Progenitor cell of endocrine pancreas (in vitro differentiated cells): ENCODE measurements around the gene EPS8L3. TPM values are rescaled to one million over a fixed set of nuclear protein-coding genes. Genes with fewer than 3 reads are reported as not detected.
A peak's percentile ranks its signal among the peaks of the same experiment; 100 is the strongest.
"Not testable (repeated sequence)": the region's sequence is repeated elsewhere in the genome, so short reads cannot be mapped to it uniquely, and the experiment has no call there.

ENCODE experiments used
- DNase-seq: peaks from one replicate; pipeline ENCODE4 v3.0.0; 2021; ENCODE audit warnings: low spot score; ENCODE audit not compliant: unreplicated experiment
- H3K27ac Mint-ChIP-seq: 2 replicates; pipeline ENCODE4 v1.8.0; 2021; ENCODE audit warnings: mild to moderate bottlenecking, moderate library complexity, mixed read lengths
- H3K27me3 Mint-ChIP-seq: 2 replicates; pipeline ENCODE4 v1.8.0; 2021; ENCODE audit warnings: mixed read lengths
- H3K36me3 Mint-ChIP-seq: 2 replicates; pipeline ENCODE4 v1.8.0; 2022; ENCODE audit warnings: mixed read lengths; ENCODE audit not compliant: insufficient read depth
- H3K4me1 Mint-ChIP-seq: 2 replicates; pipeline ENCODE4 v1.8.0; 2021; ENCODE audit warnings: low read depth, mixed read lengths
- H3K4me3 Mint-ChIP-seq: 2 replicates; pipeline ENCODE4 v1.8.0; 2021; ENCODE audit warnings: low read depth, mild to moderate bottlenecking, moderate library complexity, mixed read lengths
- H3K9me3 Mint-ChIP-seq: 2 replicates; pipeline ENCODE4 v1.8.0; 2021; ENCODE audit warnings: low read depth, mixed read lengths
- total RNA-seq: library from RNA; stranded (reverse); gene quantifications from 2 replicates; pipeline ENCODE4 v1.2.1, GENCODE V29; 2021
- TF ChIP-seq, protein P1 (sequence below): fragments of 200-600 bp; sonication (generic); IDR thresholded peaks from one replicate; pipeline ENCODE4 v1.5.0; 2021; ENCODE audit warnings: antibody characterized with exemption, mild to moderate bottlenecking; ENCODE audit not compliant: unreplicated experiment

The EPS8L3 gene
- total RNA-seq, 1 donor from 2014 or later = 9.5 TPM

DNA sequence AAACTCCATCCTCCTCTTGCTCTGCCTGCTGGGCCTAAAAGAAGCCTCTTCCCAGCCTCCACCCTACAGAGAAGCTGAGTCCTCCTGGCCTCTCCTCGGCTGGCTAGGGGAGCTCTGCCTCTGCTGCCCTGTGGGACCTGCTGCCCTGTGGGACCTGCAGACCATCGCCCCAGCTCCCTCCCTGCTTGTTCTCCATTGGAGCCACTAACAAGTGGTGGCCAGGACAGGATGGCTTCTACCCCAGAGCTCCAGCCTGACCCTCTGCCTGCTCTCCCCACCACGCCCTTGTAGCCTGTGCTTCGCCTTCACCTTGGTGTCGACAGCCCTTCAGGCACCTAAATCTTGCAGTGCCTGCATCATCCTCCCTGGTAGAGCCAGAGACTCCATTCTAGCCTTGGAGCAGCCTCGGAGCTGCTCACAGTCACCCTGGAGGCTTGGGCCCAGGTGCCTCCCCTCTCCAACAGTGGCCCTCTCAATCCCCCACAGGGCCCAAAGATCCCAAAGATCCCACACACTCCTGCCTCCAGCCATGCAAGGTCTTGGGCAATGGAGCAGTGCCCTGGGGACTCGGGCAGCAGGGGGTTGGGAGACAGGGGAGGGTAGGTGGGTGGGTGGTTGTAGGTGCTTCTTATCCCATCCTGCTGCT is 3.0 kb downstream of the EPS8L3 start:
- Mint-ChIP-seq H3K36me3 (no peaks in the 10 kb centered on the region), H3K4me3 (no peak overlapping the region), H3K27ac (peak overlapping the region; percentile 18), H3K4me1 (peaks cover 11% of the 10 kb centered on the region), H3K27me3 (no peaks in the 10 kb centered on the region), H3K9me3 (no peaks in the 10 kb centered on the region)
- no peak for DNase-seq
- TF ChIP-seq, protein P1, sequence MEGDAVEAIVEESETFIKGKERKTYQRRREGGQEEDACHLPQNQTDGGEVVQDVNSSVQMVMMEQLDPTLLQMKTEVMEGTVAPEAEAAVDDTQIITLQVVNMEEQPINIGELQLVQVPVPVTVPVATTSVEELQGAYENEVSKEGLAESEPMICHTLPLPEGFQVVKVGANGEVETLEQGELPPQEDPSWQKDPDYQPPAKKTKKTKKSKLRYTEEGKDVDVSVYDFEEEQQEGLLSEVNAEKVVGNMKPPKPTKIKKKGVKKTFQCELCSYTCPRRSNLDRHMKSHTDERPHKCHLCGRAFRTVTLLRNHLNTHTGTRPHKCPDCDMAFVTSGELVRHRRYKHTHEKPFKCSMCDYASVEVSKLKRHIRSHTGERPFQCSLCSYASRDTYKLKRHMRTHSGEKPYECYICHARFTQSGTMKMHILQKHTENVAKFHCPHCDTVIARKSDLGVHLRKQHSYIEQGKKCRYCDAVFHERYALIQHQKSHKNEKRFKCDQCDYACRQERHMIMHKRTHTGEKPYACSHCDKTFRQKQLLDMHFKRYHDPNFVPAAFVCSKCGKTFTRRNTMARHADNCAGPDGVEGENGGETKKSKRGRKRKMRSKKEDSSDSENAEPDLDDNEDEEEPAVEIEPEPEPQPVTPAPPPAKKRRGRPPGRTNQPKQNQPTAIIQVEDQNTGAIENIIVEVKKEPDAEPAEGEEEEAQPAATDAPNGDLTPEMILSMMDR = no peak

DNA sequence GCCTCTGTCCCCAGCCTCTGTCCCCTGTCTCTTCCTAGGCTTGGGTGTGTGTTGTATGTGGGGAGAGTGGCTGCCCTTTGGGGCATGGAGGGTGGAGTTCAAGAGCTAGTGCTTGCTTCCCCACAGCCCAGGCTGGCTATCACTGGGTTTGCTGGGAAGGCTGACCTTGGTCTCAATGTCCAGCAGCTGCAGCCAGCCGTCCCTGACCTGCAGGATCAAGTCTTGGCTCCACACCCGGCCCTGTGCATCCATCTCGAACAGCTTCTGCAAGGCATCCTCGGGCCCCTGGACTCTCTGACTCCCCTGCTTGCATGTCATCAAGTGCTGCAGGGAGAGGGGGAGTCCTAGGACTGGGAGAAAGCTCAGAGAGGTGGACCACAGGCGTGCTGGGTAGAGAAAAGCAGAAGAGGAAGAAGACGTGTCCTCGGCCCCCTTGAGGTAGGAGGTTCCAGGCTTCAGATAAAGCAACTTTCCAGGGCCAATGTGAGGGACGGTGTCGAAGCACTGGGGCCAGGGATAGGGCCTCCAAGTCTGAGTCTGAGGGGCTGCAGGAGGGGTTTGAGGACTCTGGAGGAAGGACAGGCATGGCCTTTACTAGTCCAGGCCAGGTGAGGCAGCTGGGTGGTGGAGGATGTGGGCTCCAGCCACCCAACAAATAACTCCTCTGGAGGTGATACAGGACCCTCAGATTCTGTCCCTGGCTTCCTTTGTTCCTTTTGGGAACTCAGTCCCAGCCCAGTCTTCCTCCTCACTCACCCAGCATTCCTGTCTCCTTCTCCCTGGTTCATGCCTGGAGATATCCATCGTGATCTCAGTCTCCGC is 4.0 kb downstream of the EPS8L3 start:
- no peak overlapping the region for H3K27ac Mint-ChIP-seq
- H3K9me3 Mint-ChIP-seq = no peaks in the 10 kb centered on the region
- H3K36me3 Mint-ChIP-seq = no peaks in the 10 kb centered on the region
- no peak overlapping the region for H3K4me3 Mint-ChIP-seq
- DNase-seq = no peak
- H3K4me1 Mint-ChIP-seq = peaks cover 11% of the 10 kb centered on the region
- TF ChIP-seq, protein P1 = no peak
- no peaks in the 10 kb centered on the region for H3K27me3 Mint-ChIP-seq

DNA sequence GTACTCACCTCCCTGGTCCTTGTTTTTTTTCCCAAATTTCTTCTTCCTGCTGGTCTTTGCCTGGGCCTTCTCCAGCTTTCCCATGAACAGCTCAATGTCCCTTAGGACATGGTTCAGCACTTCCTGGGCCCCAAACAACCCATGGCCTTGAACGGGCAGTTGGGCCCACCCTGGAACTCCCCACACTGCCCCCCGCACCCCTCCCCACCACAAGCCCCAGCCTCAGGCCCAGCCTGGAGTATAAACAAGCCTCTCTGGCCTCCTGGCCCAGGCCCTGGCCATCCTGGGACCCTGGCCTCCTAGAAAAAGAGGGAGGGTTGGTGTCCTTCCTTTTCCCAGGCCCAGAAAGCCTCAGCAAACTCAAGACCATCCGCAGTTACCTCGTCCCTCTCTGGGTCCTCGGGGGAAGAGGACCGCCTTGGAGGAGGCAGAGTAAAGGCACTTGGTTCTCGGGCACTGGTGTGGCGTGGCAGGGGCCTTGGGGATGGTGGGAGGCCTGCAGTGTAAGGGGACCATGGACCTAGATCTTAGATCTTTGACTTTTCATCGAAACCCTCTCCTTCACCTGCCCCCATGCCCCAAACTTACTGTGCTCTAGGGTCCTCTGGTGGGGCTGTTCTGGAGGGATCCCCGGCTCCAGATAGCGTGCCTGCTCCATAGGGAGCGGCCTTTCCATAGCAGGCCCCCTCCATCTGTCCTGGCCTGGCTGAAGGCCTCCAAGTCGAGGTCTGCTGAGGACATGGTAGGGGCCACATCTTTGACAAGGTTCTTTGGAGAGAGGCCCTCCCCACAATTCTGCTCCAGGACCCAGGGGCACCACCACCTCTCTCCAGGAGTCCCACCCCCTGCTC is 5.6 kb downstream of the EPS8L3 start:
- no peak overlapping the region for H3K27ac Mint-ChIP-seq
- H3K36me3 Mint-ChIP-seq = no peaks in the 10 kb centered on the region
- no peaks in the 10 kb centered on the region for H3K9me3 Mint-ChIP-seq
- H3K4me1 Mint-ChIP-seq = peaks cover 3% of the 10 kb centered on the region
- no peak for DNase-seq
- H3K4me3 Mint-ChIP-seq = no peak overlapping the region
- TF ChIP-seq, protein P1 = no peak
- H3K27me3 Mint-ChIP-seq = no peaks in the 10 kb centered on the region

DNA sequence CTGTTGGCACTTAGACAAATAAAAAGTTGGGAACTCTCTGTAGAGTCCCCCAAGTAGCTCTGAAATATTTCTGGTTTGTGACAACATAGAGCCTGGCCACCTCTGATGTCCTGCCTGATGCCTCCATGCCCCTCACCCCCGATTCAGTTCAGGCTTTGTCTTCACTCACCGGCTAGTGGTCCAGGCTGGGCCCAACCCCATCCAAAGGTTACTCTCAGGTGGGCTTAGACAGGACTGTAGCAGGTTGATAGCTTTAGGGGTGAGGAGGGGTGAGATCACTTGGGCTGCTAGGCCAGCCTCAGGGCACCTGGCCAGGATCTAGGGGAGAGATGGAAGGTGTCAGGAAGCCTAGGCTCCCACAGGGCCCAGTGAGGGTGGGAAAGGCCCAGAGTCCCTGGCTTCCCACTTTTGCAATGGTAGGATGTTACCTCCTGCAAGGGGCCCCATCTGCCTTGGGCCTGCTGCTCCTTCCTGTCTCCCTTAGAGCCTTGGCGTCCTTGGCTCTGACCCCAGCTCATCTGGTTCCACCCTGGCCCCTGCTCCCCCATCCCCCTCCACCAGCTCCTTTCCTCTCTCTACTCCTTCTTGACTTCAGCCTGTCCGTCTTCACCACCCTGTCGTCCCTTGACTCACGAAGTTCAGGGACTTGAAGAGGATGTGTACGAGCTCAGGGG is 6.7 kb downstream of the EPS8L3 start:
- H3K4me3 Mint-ChIP-seq = no peak overlapping the region
- no peak overlapping the region for H3K27ac Mint-ChIP-seq
- no peaks in the 10 kb centered on the region for H3K36me3 Mint-ChIP-seq
- H3K27me3 Mint-ChIP-seq = no peaks in the 10 kb centered on the region
- H3K4me1 Mint-ChIP-seq = no peaks in the 10 kb centered on the region
- DNase-seq = no peak
- H3K9me3 Mint-ChIP-seq = no peaks in the 10 kb centered on the region
- TF ChIP-seq, protein P1 = no peak

DNA sequence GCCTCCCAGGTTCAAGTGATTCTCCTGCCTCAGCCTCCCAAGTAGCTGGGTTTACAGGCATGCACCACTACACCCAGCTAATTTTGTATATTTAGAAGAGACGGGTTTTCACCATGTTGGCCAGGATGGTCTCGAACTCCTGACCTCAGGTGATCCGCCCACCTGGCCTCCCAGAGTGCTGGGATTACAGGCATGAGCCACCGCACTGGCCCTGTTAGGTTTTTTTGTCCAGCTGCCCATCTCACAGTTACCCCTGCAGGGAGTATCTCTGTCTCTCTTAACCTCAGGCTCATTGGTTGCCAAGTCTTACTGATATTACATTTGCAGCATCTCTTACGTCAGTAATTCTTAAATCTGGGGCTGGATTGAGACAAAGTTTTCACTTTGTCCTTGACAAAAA is 7.4 kb downstream of the EPS8L3 start:
- H3K36me3 Mint-ChIP-seq, H3K4me1 Mint-ChIP-seq, H3K27ac Mint-ChIP-seq, H3K4me3 Mint-ChIP-seq, H3K27me3 Mint-ChIP-seq, H3K9me3 Mint-ChIP-seq, DNase-seq: not testable (repeated sequence)
